HL-60/S4 treated with phorbol 12-myristate 13-acetate at 8.2 ng/mL for 4 days and 3 days (cell line): Measurements from ENCODE around the gene UBE2U.

ENCODE experiments used
- in situ Hi-C: fragments of 300-500 bp; cut with MboI; formaldehyde crosslinking; loops from 2 replicates; pipeline ENCODE4 v1.15.0; 2022; ENCODE audit warnings: low sequenced_read_pairs

The UBE2U gene

GRCh38 chr1:64280001-64280400 is 76.6 kb downstream of the UBE2U start:
- in situ Hi-C loops = no loop called here

GRCh38 chr1:64282351-64282750 is 78.9 kb downstream of the UBE2U start:
- in situ Hi-C loops = no loop called here

DNA sequence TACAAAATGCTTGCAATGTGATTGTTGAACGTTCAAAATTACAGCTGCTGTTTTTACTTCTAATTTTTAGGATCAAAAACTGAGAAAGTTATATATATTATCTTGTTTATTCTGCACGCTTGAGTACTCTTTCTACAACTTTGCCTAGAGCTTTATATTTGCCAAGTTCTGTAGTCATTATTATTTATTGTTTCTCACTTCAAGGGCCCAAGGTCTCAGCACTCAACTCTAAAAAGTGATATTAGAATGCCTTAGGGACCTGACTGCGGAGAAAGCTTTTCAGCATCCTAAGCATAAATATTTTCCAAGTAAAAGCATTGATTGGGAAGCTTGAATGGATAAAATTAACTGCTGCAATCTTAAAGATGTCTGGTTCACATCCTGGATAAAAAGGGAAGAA is 83.6 kb downstream of the UBE2U start:
- in situ Hi-C loops = no loop called here

- in situ Hi-C loops = no loop called here
Observed at GRCh38 chr1:64290420-64290819, 87.0 kb downstream of the UBE2U start.

DNA sequence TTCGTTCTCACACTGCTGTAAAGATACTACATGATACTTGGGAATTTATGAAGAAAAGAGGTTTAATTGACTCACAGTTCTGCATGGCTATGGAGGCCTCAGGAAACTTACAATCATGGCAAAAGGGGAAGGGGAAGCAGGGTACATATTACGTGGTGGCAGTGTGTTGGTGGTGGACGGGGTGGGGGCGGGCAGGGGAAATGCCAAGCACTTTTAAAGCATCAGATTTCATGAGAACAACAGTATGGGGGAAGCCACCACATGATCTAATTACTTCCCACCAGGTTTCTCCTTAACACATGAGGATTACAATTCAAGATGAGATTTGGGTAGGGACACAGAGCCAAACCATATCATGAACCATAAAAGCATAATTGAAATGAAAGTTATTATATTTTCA is 88.5 kb downstream of the UBE2U start:
- in situ Hi-C loops = no loop called here

DNA sequence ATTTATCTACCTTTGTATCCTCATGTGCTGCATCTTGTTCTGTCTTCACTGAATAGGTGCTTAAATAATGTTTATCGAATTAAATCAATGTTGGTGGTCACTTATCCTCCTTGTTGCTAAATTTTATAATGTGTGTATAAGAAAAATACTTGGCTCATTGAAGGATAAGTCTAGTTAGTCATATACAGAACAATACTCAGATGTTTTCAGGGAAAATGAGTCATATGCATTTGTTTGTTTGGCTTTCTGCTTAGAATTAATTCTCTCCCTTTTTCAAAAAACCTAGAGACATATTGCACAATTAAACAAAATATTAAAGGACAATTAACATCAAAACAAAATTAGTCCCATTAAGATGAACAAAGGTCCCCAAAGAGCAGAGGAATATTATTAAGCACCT is 89.0 kb downstream of the UBE2U start:
- in situ Hi-C loops = no loop called here

DNA sequence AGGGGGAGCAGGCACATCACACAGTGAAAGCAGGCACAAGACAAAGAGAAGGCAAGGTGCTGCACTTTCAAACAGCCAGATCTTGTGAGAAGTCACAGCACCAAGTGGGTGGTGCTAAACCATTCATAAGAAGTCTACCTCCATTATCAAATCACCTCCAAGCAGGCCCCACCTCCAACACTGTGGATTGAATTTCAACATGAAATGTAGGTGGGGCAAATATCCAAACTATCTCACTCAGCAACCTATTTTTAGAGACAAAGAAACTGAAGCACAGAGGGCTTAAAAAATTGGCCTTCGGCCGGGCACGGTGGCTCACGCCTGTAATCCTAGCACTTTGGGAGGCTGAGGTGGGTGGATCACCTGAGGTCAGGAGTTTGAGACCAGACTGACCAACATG is 90.4 kb downstream of the UBE2U start:
- in situ Hi-C loops = no loop called here

DNA sequence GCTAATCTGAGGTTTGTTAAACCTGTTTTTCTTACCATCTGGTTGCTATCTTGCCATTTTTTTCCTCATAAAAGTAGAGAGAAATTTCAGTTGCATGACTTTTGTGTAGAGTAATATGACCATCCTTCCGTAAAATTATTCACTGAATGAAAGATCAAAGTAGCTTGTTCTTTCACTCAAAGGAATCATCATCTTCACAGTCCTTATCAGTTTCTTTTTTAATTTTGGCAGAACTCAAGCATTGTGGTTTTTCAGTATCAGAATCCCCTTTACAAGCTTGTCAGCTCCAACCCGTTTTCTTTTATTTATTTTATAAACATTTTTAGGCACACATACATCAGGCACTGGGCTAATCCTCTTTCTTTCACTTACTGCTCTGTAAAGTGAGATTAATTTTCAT is 91.7 kb downstream of the UBE2U start:
- in situ Hi-C loops = no loop called here

GRCh38 chr1:64295561-64295960 is 92.1 kb downstream of the UBE2U start:
- in situ Hi-C loops = no loop called here

DNA sequence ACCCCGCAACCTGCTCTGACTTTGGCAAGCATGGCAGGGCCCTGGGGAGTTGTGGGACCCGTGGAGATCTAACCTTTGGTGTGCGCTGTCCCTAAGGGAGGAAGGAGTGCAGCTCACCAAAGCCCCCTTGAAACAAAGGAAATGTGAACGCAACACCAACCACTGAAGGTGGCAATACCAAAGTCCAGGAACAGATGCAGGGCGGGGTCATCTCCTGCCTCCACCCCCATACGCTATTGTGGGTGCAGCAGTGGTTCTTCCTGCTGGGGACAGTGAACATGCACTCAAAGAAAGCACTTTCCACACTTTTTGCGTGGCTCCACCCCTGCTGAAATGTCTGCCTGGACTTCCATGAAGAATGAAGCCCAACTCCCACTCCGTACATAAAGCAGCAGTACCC is 93.0 kb downstream of the UBE2U start:
- in situ Hi-C loops = no loop called here

DNA sequence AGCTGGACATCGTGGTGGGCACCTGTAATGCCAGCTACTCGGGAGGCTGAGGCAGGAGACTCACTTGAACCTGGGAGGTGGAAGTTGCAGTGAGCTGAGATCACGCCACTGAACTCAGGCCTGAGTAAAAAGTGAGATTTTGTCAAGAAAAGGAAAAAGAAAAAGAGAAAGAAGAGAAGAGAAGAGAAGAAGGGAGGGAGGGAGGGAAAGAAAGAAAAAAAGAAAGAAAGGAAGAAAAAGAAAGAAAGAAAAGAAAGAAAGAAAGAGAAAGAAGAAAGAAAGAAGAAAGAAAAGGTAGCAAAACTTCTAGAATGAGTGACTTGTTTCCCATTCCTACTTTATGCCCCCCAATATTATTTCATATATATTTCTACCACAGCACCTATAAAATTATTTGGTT is 98.8 kb downstream of the UBE2U start:
- in situ Hi-C loops = no loop called here

DNA sequence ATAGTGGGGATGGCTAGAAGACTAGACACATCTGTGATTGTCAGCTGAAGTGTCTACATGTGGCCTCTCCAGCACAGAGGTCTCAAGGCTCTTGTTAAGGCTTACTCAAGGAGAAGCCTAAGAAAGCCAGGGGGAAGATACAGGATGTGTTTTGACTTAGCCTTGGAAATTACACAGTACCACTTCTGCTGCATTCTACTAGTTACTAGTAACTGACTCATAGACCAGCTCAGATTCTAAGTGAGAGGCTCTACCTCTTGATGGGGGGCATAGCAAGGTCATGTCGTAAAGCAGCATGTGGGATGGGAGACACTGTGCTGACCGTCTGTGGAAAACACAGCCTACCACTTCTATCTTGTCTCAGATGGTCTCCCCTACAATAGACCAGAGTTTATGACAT is 99.5 kb downstream of the UBE2U start:
- in situ Hi-C loops = no loop called here

DNA sequence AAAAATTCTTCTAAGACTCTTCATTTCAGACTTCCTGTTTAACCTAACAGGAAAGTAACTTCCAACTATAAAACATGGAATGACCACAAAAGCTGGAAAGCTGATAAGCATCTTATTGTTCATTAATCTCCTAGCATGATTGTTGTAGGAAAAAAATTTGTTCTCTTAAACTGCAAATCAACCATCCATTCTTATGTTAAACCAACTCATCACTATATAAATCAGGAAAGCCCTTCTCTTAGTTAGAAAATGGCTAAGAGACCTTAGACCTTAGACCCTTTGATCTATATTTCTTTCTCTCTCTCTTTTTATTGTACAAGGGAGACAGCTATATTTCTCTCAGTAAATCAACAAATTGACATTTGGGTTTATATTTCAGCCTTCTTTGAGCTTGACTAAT is 101.4 kb downstream of the UBE2U start:
- in situ Hi-C loops = no loop called here

- in situ Hi-C loops = no loop called here
Observed at GRCh38 chr1:64308866-64309265, 105.4 kb downstream of the UBE2U start.

- in situ Hi-C loops = no loop called here
Observed at GRCh38 chr1:64309431-64309831, 106.0 kb downstream of the UBE2U start.

- in situ Hi-C loops = no loop called here
Observed at GRCh38 chr1:64310760-64311159, 107.3 kb downstream of the UBE2U start.

GRCh38 chr1:64312431-64312830 is 109.0 kb downstream of the UBE2U start:
- in situ Hi-C loops = no loop called here

DNA sequence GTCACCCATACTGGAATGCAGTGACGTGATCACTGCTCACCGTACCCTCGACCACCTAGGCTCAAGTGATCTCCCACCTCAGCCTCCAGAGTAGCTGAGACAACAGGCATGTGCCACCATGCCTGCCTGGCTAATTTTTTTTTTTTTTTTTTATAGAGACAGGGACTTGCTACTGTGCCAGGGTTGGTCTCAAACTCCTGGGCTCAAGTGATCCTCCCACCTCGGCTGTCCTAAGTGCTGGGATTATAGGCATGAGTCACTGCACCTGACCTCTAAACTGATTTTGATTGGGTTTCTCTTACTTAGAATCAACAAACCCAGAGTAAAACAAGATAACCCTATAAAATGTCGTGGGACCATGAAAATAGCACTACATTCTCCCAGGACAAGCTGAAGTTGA is 112.0 kb downstream of the UBE2U start:
- in situ Hi-C loops = no loop called here
